Stimulated activated naive B cell treated with anti-CD40 and anti-IgM and Interleukin-4, amounts not matched to agents 10 μg/mL and 1 μg/mL and 100 μg/mL, for 72 hours (primary cell): ENCODE data around the gene PYGM.

Experiments used
- ATAC-seq, 2 donors: fragments of 150-1000 bp; cut with Tn5 transposase; replicated peaks; 2 replicates each; pipeline ENCODE4 v1.10.0; 2021; ENCODE audit warnings: moderate library complexity in 1 of 2
- DNase-seq: peaks from one replicate; pipeline ENCODE4 v3.0.0; 2021
- H3K27ac Mint-ChIP-seq: one replicate; pipeline ENCODE4 v1.8.0; 2022; ENCODE audit warnings: mild to moderate bottlenecking, mixed read lengths
- H3K27me3 Mint-ChIP-seq, 2 donors: one replicate each; pipeline ENCODE4 v1.8.0; 2022; ENCODE audit warnings: mixed read lengths in 2 of 2
- H3K36me3 Mint-ChIP-seq, 2 donors: one replicate each; pipeline ENCODE4 v1.8.0; 2022; ENCODE audit warnings: mixed read lengths in 2 of 2, mild to moderate bottlenecking in 1 of 2
- H3K4me1 Mint-ChIP-seq, 2 donors: one replicate each; pipeline ENCODE4 v1.8.0; 2022; ENCODE audit warnings: mixed read lengths in 2 of 2, mild to moderate bottlenecking in 1 of 2
- H3K4me3 Mint-ChIP-seq, 2 donors: one replicate each; pipeline ENCODE4 v1.8.0; 2022; ENCODE audit warnings: mild to moderate bottlenecking in 2 of 2, mixed read lengths in 2 of 2, moderate library complexity in 1 of 2
- H3K9me3 Mint-ChIP-seq, 2 donors: one replicate each; pipeline ENCODE4 v1.8.0; 2022; ENCODE audit warnings: mixed read lengths in 2 of 2, mild to moderate bottlenecking in 1 of 2

Gene PYGM

GRCh38 chr11:64796757-64797541 lies 37.2 kb upstream of the PYGM start:
- DNase-seq (no peak), ATAC-seq (no peak)
- no peaks in the 10 kb centered on the region for H3K9me3 Mint-ChIP-seq
- H3K27me3 Mint-ChIP-seq: no peaks in the 10 kb centered on the region
- H3K4me3 Mint-ChIP-seq: no peak overlapping the region
- H3K4me1 Mint-ChIP-seq: peaks cover 55 to 74% of the 10 kb centered on the region in 2 donors
- H3K36me3 Mint-ChIP-seq: peaks cover 51 to 73% of the 10 kb centered on the region in 2 donors
- peak overlapping the region; percentile 51 for H3K27ac Mint-ChIP-seq

DNA sequence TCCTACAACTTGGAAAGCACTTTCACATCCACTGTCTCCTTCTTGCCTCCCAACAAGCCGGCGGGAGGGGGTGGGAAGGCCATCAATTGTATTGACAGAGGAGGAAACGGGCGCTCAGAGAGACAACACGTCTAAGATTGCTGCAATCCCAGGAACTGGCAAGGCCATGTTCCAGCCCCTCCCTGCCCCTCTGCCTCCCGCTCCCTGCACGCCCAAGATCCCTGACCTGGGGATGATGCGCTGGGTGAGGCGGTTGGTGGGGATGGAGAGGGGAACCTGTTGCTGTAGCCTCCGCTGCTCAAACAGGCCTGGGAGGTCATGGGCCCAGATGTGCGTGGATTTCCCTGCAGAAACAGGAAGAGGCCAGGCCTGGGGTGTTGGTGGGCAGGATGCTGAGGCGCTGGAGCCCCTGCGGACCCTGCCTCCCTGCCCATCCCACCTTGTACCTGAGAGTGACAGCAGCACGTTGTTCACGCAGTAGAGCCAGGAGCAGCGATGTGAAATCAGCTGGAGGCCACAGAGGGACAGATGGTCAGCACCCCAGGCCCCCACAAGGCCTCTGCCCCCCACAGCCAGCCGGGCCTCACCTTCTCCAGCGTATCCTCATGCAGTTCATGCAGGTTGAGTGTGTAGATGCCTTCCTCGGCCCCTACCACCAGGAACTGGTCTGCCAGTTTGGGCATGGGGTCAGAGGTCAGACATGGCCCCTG lies 36.4 kb upstream of the PYGM start:
- H3K27me3 Mint-ChIP-seq: no peaks in the 10 kb centered on the region
- peaks cover 50 to 66% of the 10 kb centered on the region in 2 donors for H3K4me1 Mint-ChIP-seq
- no peak for DNase-seq
- H3K27ac Mint-ChIP-seq: peak overlapping the region; percentile 51
- H3K4me3 Mint-ChIP-seq: no peak overlapping the region
- ATAC-seq: no peak
- peaks cover 51 to 73% of the 10 kb centered on the region in 2 donors for H3K36me3 Mint-ChIP-seq
- no peaks in the 10 kb centered on the region for H3K9me3 Mint-ChIP-seq

- H3K27ac Mint-ChIP-seq: peak overlapping the region; percentile 72
- ATAC-seq (no peak), DNase-seq (no peak)
- H3K4me3 Mint-ChIP-seq: no peak overlapping the region
- H3K4me1 Mint-ChIP-seq: peaks cover 33 to 49% of the 10 kb centered on the region in 2 donors
- H3K36me3 Mint-ChIP-seq: peaks cover 47 to 69% of the 10 kb centered on the region in 2 donors
- no peaks in the 10 kb centered on the region for H3K27me3 Mint-ChIP-seq
- no peaks in the 10 kb centered on the region for H3K9me3 Mint-ChIP-seq
These were observed 34.8 kb upstream of the PYGM start for GRCh38 chr11:64794526-64794925.

GRCh38 chr11:64793271-64794160 lies 33.7 kb upstream of the PYGM start:
- Mint-ChIP-seq H3K27ac (peak overlapping the region; percentile 78), H3K36me3 (peaks cover 40 to 64% of the 10 kb centered on the region in 2 donors), H3K9me3 (no peaks in the 10 kb centered on the region), H3K27me3 (no peaks in the 10 kb centered on the region), H3K4me1 (peaks cover 26 to 39% of the 10 kb centered on the region in 2 donors), H3K4me3 (no peak overlapping the region)
- DNase-seq (no peak), ATAC-seq (no peak)

DNA sequence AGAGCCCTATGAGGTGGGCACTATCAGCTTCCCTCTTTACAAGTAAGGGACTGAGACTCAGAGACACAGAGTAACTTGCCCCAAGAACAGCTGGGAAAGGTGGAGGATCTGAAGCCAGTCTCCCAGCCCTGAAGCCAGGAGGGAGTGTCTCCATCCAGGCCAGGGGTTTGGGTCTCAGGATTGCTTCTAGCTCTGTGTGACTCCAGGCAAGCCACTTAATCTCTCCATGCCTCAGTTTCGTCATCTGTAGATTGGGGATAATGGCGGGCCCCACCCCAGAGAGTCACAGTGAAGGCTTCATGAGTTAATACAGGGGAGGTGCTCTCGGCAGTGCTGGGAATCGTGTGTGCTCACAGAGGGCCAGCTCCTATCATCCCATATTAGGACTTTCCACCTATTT lies 32.7 kb upstream of the PYGM start:
- H3K4me3 Mint-ChIP-seq: no peak overlapping the region
- no peak for ATAC-seq
- peaks cover 30 to 44% of the 10 kb centered on the region in 2 donors for H3K4me1 Mint-ChIP-seq

DNA sequence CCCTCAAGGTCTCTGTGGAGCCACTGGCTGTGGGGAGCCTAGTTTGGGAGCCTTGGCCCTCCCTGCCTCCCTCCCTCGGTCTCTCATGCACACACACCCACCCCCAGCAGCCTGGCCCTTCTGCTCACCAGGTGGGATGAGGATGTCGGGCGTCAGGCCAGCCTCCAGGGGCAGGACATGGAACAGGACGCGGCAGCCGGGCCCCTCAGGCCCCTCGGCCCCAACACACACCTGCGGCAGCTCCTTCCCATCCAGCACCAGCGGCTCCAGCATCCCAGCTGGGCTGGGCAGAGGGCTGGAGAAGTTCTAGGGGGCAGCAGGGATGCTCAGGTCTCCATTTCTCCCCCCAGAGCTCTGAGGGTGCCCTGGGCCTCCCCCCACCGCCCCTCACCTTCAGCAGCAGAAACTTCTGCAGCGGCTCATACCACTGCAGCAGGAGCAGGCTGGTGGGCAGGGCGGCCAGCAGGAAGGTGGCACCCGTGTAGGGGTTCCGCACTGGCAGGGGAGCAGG lies 32.1 kb upstream of the PYGM start:
- DNase-seq: no peak
- Mint-ChIP-seq H3K4me3 (no peak overlapping the region), H3K27me3 (no peaks in the 10 kb centered on the region), H3K27ac (peak overlapping the region; percentile 47), H3K9me3 (no peaks in the 10 kb centered on the region), H3K36me3 (peaks cover 41 to 61% of the 10 kb centered on the region in 2 donors), H3K4me1 (peaks cover 30 to 42% of the 10 kb centered on the region in 2 donors)
- ATAC-seq: no peak

More for the DNA sequence above, 32.7 kb upstream of the PYGM start:
- peaks cover 43 to 66% of the 10 kb centered on the region in 2 donors for H3K36me3 Mint-ChIP-seq
- H3K27me3 Mint-ChIP-seq: no peaks in the 10 kb centered on the region
- DNase-seq: no peak
- H3K27ac Mint-ChIP-seq: no peak overlapping the region
- no peaks in the 10 kb centered on the region for H3K9me3 Mint-ChIP-seq

DNA sequence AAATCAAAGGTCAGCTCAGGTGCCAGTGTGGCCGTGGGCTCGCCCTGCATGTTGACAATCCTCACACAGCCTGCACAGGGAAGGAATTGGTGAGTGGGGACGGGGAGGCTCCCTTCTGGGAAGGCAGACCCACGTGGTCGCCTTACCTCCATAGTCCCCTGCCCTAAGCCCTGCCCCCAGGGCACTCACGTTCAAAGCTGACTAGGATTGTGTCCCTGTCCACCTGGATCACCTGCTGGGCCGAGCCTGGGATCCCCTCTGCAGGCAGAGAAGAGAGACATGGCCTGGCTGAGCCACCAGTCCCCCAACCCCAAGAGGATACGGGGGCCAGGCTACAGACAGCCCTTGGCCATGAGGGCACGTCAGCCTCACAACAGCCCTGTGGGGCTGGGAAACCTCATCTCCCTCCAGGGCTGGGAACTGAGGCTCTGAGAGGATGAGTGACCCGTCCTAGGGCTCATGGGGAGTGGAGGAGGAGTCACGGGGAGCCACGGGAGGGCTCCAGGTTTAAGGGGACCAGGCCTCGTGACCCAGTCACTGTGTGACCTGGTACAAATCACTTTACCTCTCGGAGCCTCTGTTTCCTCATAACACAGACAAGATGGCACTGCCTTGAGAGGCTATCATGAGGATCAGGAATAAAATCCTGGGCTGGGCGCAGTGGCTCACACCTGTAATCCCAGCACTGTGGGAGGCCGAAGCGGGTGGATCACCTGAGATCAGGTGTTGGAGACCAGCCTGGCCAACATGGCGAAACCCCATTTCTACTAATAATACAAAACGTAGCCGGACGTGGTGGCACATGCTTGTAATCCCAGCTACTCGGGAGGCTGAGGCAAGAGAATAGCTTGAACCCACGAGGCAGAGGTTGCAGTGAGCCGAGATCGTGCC lies 30.7 kb upstream of the PYGM start:
- Mint-ChIP-seq H3K4me3 (no peak overlapping the region), H3K36me3 (peaks cover 29 to 48% of the 10 kb centered on the region in 2 donors), H3K27ac (peak overlapping the region; percentile 47), H3K9me3 (no peaks in the 10 kb centered on the region), H3K4me1 (peaks cover 20 to 28% of the 10 kb centered on the region in 2 donors), H3K27me3 (no peaks in the 10 kb centered on the region)
- DNase-seq (no peak), ATAC-seq (no peak)

DNA sequence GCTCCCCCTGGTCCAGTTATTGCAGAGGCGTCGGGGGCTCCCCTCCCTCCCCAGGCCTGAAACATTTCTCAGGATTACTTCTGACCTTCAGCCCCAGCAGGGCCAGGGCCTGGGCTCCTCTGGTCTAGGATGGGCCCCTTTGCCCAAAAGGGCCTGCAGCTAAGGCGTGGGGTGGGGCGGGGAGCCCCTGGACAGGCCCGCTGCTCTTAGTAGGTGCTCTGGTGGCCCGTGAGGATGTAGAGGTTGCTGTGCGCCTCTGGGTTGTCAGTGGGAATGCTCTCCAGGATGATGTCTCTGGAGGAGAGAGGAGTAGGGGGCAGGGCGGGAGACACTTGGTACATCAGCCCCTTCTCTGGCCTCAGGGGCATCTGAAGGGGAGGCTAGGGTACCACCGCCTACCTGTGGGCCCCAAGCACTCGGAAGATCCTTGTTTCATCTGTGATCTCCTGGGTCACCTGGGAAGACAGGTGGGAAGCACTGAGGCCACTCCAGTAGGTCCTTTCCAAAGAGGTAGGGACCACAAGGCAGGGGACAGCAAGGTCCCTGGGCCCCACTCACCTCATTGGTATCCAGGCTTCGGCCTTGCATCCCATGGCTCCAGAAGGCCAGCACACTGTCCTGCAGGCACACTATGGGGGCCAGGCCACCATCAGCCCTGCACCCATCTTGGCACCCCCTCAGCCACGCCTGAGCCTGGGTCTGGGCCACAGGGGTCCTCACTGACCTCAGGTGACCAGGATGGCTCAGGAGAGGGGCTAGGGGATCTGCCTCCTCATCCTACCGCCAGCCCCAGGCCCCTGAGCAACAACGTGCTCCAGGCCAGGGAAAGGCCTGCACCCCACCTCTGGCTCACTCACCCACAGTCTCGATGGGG lies 29.8 kb upstream of the PYGM start:
- no peak for DNase-seq
- Mint-ChIP-seq H3K4me3 (no peak overlapping the region), H3K27ac (peak overlapping the region; percentile 6)

GRCh38 chr11:64788321-64789215 lies 28.8 kb upstream of the PYGM start:
- H3K36me3 Mint-ChIP-seq: peaks cover 23 to 39% of the 10 kb centered on the region in 2 donors
- ATAC-seq (peak; percentile 6), DNase-seq (no peak)
- no peak overlapping the region for H3K4me3 Mint-ChIP-seq
- peaks cover 5 to 11% of the 10 kb centered on the region in 2 donors for H3K4me1 Mint-ChIP-seq
- peak overlapping the region; percentile 31 for H3K27ac Mint-ChIP-seq
- H3K27me3 Mint-ChIP-seq: no peaks in the 10 kb centered on the region
- no peaks in the 10 kb centered on the region for H3K9me3 Mint-ChIP-seq

More for the DNA sequence above, 29.8 kb upstream of the PYGM start:
- Mint-ChIP-seq H3K27me3 (no peaks in the 10 kb centered on the region), H3K36me3 (peaks cover 25 to 48% of the 10 kb centered on the region in 2 donors), H3K9me3 (no peaks in the 10 kb centered on the region), H3K4me1 (peaks cover 14 to 21% of the 10 kb centered on the region in 2 donors)
- ATAC-seq: no peak

DNA sequence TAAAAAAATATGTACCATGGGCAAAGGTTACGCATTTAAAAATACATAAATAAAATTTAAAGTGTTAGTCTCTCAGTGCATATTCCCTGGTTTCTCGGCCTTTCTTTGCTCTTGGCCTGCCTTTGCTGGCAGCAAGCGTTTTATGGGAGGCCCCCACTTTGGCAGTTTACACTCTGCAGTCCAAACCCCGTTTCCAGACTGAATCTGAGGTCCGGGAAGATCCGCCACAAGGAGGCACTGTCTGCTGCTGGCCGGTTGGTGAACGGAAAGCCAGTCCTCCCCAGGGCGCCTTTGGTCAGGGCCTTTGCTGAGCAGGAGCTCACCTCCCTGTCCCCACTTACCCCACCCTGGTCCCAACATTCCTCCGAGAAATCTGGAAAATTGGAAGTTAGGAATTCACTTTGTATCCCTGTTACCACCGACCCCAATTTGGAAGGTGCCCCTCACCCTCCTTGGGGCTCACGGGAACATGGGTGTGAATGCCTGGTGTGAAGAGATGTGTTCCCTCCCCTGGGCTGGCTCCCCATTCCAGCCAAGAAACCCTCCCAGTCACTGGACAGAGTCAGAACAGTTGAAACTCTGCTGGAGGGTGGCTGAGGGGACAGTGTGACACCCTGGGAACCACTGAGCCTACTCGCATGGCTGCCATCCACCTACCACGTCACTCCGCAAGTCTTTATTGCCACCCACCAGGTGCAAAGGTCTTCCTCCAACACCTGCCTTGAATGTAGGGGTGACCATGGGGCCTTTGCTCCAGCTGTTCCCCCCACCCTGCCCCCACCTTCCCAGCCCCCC lies 27.9 kb upstream of the PYGM start:
- peak; percentile 77 to 79 for ATAC-seq
- peak overlapping the region; percentile 10 for H3K27ac Mint-ChIP-seq
- DNase-seq: peak; percentile 53
- no peak overlapping the region for H3K4me3 Mint-ChIP-seq
- no peaks in the 10 kb centered on the region for H3K9me3 Mint-ChIP-seq
- H3K36me3 Mint-ChIP-seq: peaks cover 22 to 33% of the 10 kb centered on the region in 2 donors
- H3K27me3 Mint-ChIP-seq: no peaks in the 10 kb centered on the region
- peaks cover 6 to 9% of the 10 kb centered on the region in 2 donors for H3K4me1 Mint-ChIP-seq

DNA sequence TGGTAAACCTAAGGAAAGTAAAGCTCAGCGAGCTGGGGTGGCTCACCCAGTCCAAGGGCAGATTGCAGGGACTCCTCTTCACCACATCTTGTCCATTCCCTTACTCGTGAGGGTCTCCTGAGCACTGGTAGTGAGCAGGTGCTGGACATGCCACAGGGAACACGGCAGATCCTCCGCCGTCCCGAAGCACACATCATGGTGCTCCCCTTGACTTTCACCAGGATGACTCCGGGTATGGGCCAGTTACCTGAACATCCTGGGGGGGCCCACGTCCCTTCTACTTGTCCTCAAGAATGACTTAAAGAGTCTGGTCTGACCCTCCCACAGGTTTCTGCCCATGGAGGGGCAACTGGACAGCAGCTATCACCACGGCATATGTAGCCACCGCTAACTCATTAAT lies 26.5 kb upstream of the PYGM start:
- Mint-ChIP-seq H3K27me3 (no peaks in the 10 kb centered on the region), H3K27ac (no peak overlapping the region), H3K36me3 (peaks cover 15 to 24% of the 10 kb centered on the region in 2 donors), H3K4me3 (no peak overlapping the region), H3K9me3 (no peaks in the 10 kb centered on the region), H3K4me1 (peaks cover 6 to 16% of the 10 kb centered on the region in 2 donors)
- DNase-seq (no peak), ATAC-seq (no peak)
